Kidney tubule cell (primary cell): Measurements from ENCODE around the gene SSU72.
"Not testable (repeated sequence)": the region's sequence is repeated elsewhere in the genome, so short reads cannot be mapped to it uniquely, and the experiment has no call there.

Source experiments
- DNase-seq: peaks from one replicate; pipeline ENCODE4 v3.0.0-alpha.2; 2018; ENCODE audit warnings: low spot score

Gene SSU72

GRCh38 chr1:1595341-1595740 lies 20.7 kb upstream of the SSU72 start:
- DNase-seq = not testable (repeated sequence)

GRCh38 chr1:1594602-1595260 lies 20.1 kb upstream of the SSU72 start:
- DNase-seq = no peak

- no peak for DNase-seq
Observed at GRCh38 chr1:1593834-1594601, 19.4 kb upstream of the SSU72 start.

- DNase-seq = peak; percentile 78
Observed at GRCh38 chr1:1591452-1591851, 16.8 kb upstream of the SSU72 start.

- DNase-seq = no peak
Observed at GRCh38 chr1:1583347-1584010, 8.8 kb upstream of the SSU72 start.

- DNase-seq = no peak
Observed at GRCh38 chr1:1582585-1583346, 8.1 kb upstream of the SSU72 start.

- no peak for DNase-seq
Observed at GRCh38 chr1:1578371-1578940, 3.8 kb upstream of the SSU72 start.

- DNase-seq = no peak
Observed at GRCh38 chr1:1577367-1578011, 2.8 kb upstream of the SSU72 start.

- DNase-seq = peak; percentile 77
Observed at GRCh38 chr1:1573843-1574720, 581 bp downstream of the SSU72 start.

GRCh38 chr1:1569341-1569740 lies 5.3 kb downstream of the SSU72 start:
- no peak for DNase-seq

GRCh38 chr1:1567891-1568291 lies 6.8 kb downstream of the SSU72 start:
- DNase-seq = no peak

GRCh38 chr1:1567152-1567875 lies 7.3 kb downstream of the SSU72 start:
- DNase-seq = no peak

- DNase-seq = no peak
Observed at GRCh38 chr1:1565340-1565739, 9.3 kb downstream of the SSU72 start.

GRCh38 chr1:1564268-1564667 lies 10.4 kb downstream of the SSU72 start:
- DNase-seq = no peak

GRCh38 chr1:1563688-1564087 lies 11.0 kb downstream of the SSU72 start:
- no peak for DNase-seq

- DNase-seq = no peak
Observed at GRCh38 chr1:1562556-1563195, 12.0 kb downstream of the SSU72 start.

- DNase-seq = no peak
Observed at GRCh38 chr1:1561801-1562470, 12.7 kb downstream of the SSU72 start.

- DNase-seq = no peak
Observed at GRCh38 chr1:1560178-1560577, 14.5 kb downstream of the SSU72 start.

GRCh38 chr1:1559066-1559465 lies 15.6 kb downstream of the SSU72 start:
- no peak for DNase-seq
